ENCODE data around the gene AOX1. TPM values are rescaled to one million over a fixed set of nuclear protein-coding genes. Genes with fewer than 3 reads are reported as not detected.
"Not testable (repeated sequence)": the region's sequence is repeated elsewhere in the genome, so short reads cannot be mapped to it uniquely, and the experiment has no call there.

Gene AOX1
- total RNA-seq, 2 experiments from 2014 or later, result not detected

GRCh38 chr2:200640176-200640575 is 54.4 kb downstream of the AOX1 start:
- ChIA-PET CTCF (no interaction called here), POLR2A (interaction anchor here (0.7 kb wide), 1 partner anchor 554 kb away, joined by 3 read pairs; no protein-coding TSS in a partner anchor)
- H3K4me1 ChIP-seq (ENCODE audit: insufficient read depth, low read length), result no peaks in the 10 kb centered on the region

GRCh38 chr2:200640901-200641300 is 55.1 kb downstream of the AOX1 start:
- POLR2A ChIA-PET, result interaction anchor here (0.7 kb wide), 1 partner anchor 554 kb away, joined by 3 read pairs; no protein-coding TSS in a partner anchor
- peaks cover 8% of the 10 kb centered on the region for H3K27me3 Mint-ChIP-seq

More at GRCh38 chr2:200640176-200640575, 54.4 kb downstream of the AOX1 start:
- DNase-seq (no peak), ATAC-seq (ENCODE audit: poor library complexity) (no peak)
- peaks cover 16% of the 10 kb centered on the region for H3K27me3 Mint-ChIP-seq
- Histone ChIP-seq H3K36me3 (ENCODE audit: insufficient read depth, low read length) (no peaks in the 10 kb centered on the region), H3K27me3 (ENCODE audit: control insufficient read depth in 1 of 2, insufficient read depth in 2 of 2, low read length in 2 of 2) (no peaks in the 10 kb centered on the region), H3K9me3 (ENCODE audit: control insufficient read depth in 1 of 2, insufficient read depth in 1 of 2, low read length in 2 of 2) (no peaks in the 10 kb centered on the region), H3K4me3 (ENCODE audit: low read length) (no peak overlapping the region), H3K27ac (ENCODE audit: low read depth in 1 of 2, low read length in 2 of 2) (no peak overlapping the region)
- H3K4me1 Mint-ChIP-seq (ENCODE audit: low read depth), result no peaks in the 10 kb centered on the region
- H3K4me3 Mint-ChIP-seq, result no peak overlapping the region
- H3K36me3 Mint-ChIP-seq (ENCODE audit: low read depth), result no peaks in the 10 kb centered on the region
- H3K9me3 Mint-ChIP-seq, result no peaks in the 10 kb centered on the region
- no peak overlapping the region for H3K27ac Mint-ChIP-seq
- TF ChIP-seq CTCF (IDR thresholded peaks at IDR 0.05), result no peak
- intact Hi-C loops (cut with DNase I, micrococcal nuclease), result no loop called here

GRCh38 chr2:200648518-200649281 is 62.9 kb downstream of the AOX1 start:
- H3K4me1 ChIP-seq (ENCODE audit: insufficient read depth, low read length); intact Hi-C loops (cut with DNase I, micrococcal nuclease); POLR2A ChIA-PET; H3K4me3 Mint-ChIP-seq; H3K4me3 ChIP-seq (ENCODE audit: low read length); H3K27ac Mint-ChIP-seq; H3K9me3 Mint-ChIP-seq; H3K27ac ChIP-seq (ENCODE audit: low read depth in 1 of 2, low read length in 2 of 2); H3K9me3 ChIP-seq (ENCODE audit: control insufficient read depth in 1 of 2, insufficient read depth in 1 of 2, low read length in 2 of 2); H3K27me3 ChIP-seq (ENCODE audit: control insufficient read depth in 1 of 2, insufficient read depth in 2 of 2, low read length in 2 of 2); CTCF ChIA-PET; DNase-seq; ATAC-seq (ENCODE audit: poor library complexity); H3K4me1 Mint-ChIP-seq (ENCODE audit: low read depth); H3K36me3 ChIP-seq (ENCODE audit: insufficient read depth, low read length); H3K36me3 Mint-ChIP-seq (ENCODE audit: low read depth): not testable (repeated sequence)
- peaks cover 12% of the 10 kb centered on the region for H3K27me3 Mint-ChIP-seq

More at GRCh38 chr2:200640901-200641300, 55.1 kb downstream of the AOX1 start:
- Mint-ChIP-seq H3K36me3 (ENCODE audit: low read depth) (no peaks in the 10 kb centered on the region), H3K4me1 (ENCODE audit: low read depth) (no peaks in the 10 kb centered on the region), H3K4me3 (no peak overlapping the region), H3K9me3 (no peaks in the 10 kb centered on the region), H3K27ac (no peak overlapping the region)
- Histone ChIP-seq H3K27me3 (ENCODE audit: control insufficient read depth in 1 of 2, insufficient read depth in 2 of 2, low read length in 2 of 2) (no peaks in the 10 kb centered on the region), H3K27ac (ENCODE audit: low read depth in 1 of 2, low read length in 2 of 2) (no peak overlapping the region), H3K36me3 (ENCODE audit: insufficient read depth, low read length) (no peaks in the 10 kb centered on the region), H3K4me1 (ENCODE audit: insufficient read depth, low read length) (no peaks in the 10 kb centered on the region), H3K4me3 (ENCODE audit: low read length) (no peak overlapping the region), H3K9me3 (ENCODE audit: control insufficient read depth in 1 of 2, insufficient read depth in 1 of 2, low read length in 2 of 2) (no peaks in the 10 kb centered on the region)
- CTCF ChIA-PET, result no interaction called here
- intact Hi-C loops (cut with DNase I, micrococcal nuclease), result no loop called here
- no peak for DNase-seq
- TF ChIP-seq CTCF (IDR thresholded peaks at IDR 0.05), result no peak
- ATAC-seq (ENCODE audit: poor library complexity), result no peak

Measured in CD4-positive, alpha-beta T cell (primary cell).